Karpas-422 (cell line): ENCODE measurements around the gene SLC15A3. TPM values are rescaled to one million over a fixed set of nuclear protein-coding genes. Genes with fewer than 3 reads are reported as not detected.
A peak's percentile ranks its signal among the peaks of the same experiment; 100 is the strongest.

Experiments
- DNase-seq: peaks from one replicate; pipeline ENCODE4 v3.0.0-alpha.2; 2015
- H2AFZ ChIP-seq: fragments of 200-600 bp; sonication (generic); 2 replicates; pipeline ENCODE4 v1.6.1; 2014; ENCODE audit warnings: antibody characterized with exemption, low read length, mixed read lengths
- H3K27ac ChIP-seq: fragments of 200-600 bp; sonication (generic); 2 replicates; pipeline ENCODE4 v1.5.1; 2014; ENCODE audit warnings: mild to moderate bottlenecking, low read length, moderate library complexity
- H3K27me3 ChIP-seq: fragments of 200-600 bp; sonication (generic); 2 replicates; pipeline ENCODE4 v1.6.1; 2014; ENCODE audit warnings: low read length, mixed read lengths
- H3K36me3 ChIP-seq: fragments of 200-600 bp; sonication (generic); 2 replicates; pipeline ENCODE4 v1.6.1; 2014; ENCODE audit warnings: low read length, mixed read lengths; ENCODE audit not compliant: insufficient read depth
- H3K4me1 ChIP-seq: fragments of 200-600 bp; sonication (generic); 2 replicates; pipeline ENCODE4 v1.6.1; 2014; ENCODE audit warnings: mild to moderate bottlenecking, low read length, mixed read lengths
- H3K4me2 ChIP-seq: fragments of 200-600 bp; sonication (generic); 2 replicates; pipeline ENCODE4 v1.6.1; 2014; ENCODE audit warnings: low read length, low read depth, mild to moderate bottlenecking; ENCODE audit not compliant: poor library complexity, severe bottlenecking
- H3K4me3 ChIP-seq: fragments of 200-600 bp; sonication (generic); 2 replicates; pipeline ENCODE4 v1.5.1; 2014; ENCODE audit warnings: mild to moderate bottlenecking, antibody characterized with exemption, low read length, mixed read lengths
- H3K79me2 ChIP-seq: fragments of 200-600 bp; sonication (generic); 2 replicates; pipeline ENCODE4 v1.6.1; 2014; ENCODE audit warnings: mild to moderate bottlenecking, low read length, mixed read lengths
- H3K9ac ChIP-seq: fragments of 200-600 bp; sonication (generic); 2 replicates; pipeline ENCODE4 v1.6.0; 2014; ENCODE audit warnings: low read length
- H3K9me2 ChIP-seq: fragments of 200-600 bp; sonication (generic), shearing (Covaris generic); replicated peaks from 2 replicates; pipeline ENCODE4 v1.6.0; 2014; ENCODE audit warnings: mild to moderate bottlenecking, low read length, moderate library complexity; ENCODE audit not compliant: insufficient read depth
- H3K9me3 ChIP-seq: fragments of 300-700, 200-600 bp; sonication (generic); 2 replicates; pipeline ENCODE4 v1.6.1; 2014; ENCODE audit warnings: low read length, mixed read lengths
- H4K20me1 ChIP-seq: fragments of 200-600 bp; sonication (generic); 2 replicates; pipeline ENCODE4 v1.6.1; 2014; ENCODE audit warnings: mild to moderate bottlenecking, antibody characterized with exemption, low read length, low read depth; ENCODE audit not compliant: insufficient read depth
- total RNA-seq: library from RNA; depleted of rRNA; stranded (reverse); fragments of >200 nt; shearing (Covaris generic); gene quantifications from 2 replicates; pipeline ENCODE4 v1.2.3, GENCODE V29; 2014; ENCODE audit warnings: low replicate concordance

SLC15A3 gene
- total RNA-seq, 1 experiment from 2014 or later, result 64.7 TPM

- no peak overlapping the region for H3K4me2 ChIP-seq
- no peaks in the 10 kb centered on the region for H3K9me2 ChIP-seq
- H2AFZ ChIP-seq, result no peak overlapping the region
- no peaks in the 10 kb centered on the region for H4K20me1 ChIP-seq
- no peaks in the 10 kb centered on the region for H3K79me2 ChIP-seq
- no peaks in the 10 kb centered on the region for H3K36me3 ChIP-seq
- no peaks in the 10 kb centered on the region for H3K27me3 ChIP-seq
- H3K9me3 ChIP-seq, result no peaks in the 10 kb centered on the region
- peaks cover 41% of the 10 kb centered on the region for H3K4me1 ChIP-seq
- H3K9ac ChIP-seq, result no peak overlapping the region
- H3K4me3 ChIP-seq, result no peak overlapping the region
- H3K27ac ChIP-seq, result no peak overlapping the region
- DNase-seq, result no peak
Observed at GRCh38 chr11:60927061-60927592, 24.8 kb downstream of the SLC15A3 start.

GRCh38 chr11:60926500-60926899 is 25.5 kb downstream of the SLC15A3 start:
- H3K36me3 ChIP-seq, result no peaks in the 10 kb centered on the region
- H3K9me2 ChIP-seq, result no peaks in the 10 kb centered on the region
- H3K4me3 ChIP-seq, result no peak overlapping the region
- H3K4me2 ChIP-seq, result no peak overlapping the region
- no peaks in the 10 kb centered on the region for H4K20me1 ChIP-seq
- no peaks in the 10 kb centered on the region for H3K79me2 ChIP-seq
- no peak overlapping the region for H3K9ac ChIP-seq
- peaks cover 34% of the 10 kb centered on the region for H3K4me1 ChIP-seq
- no peaks in the 10 kb centered on the region for H3K9me3 ChIP-seq
- no peaks in the 10 kb centered on the region for H3K27me3 ChIP-seq
- H3K27ac ChIP-seq, result no peak overlapping the region
- no peak for DNase-seq
- H2AFZ ChIP-seq, result no peak overlapping the region

GRCh38 chr11:60925868-60926267 is 26.1 kb downstream of the SLC15A3 start:
- no peaks in the 10 kb centered on the region for H3K9me2 ChIP-seq
- no peak overlapping the region for H3K27ac ChIP-seq
- H3K9me3 ChIP-seq, result no peaks in the 10 kb centered on the region
- no peak for DNase-seq
- H3K4me1 ChIP-seq, result peaks cover 28% of the 10 kb centered on the region
- H3K4me3 ChIP-seq, result no peak overlapping the region
- H3K9ac ChIP-seq, result no peak overlapping the region
- H3K4me2 ChIP-seq, result no peak overlapping the region
- no peaks in the 10 kb centered on the region for H3K79me2 ChIP-seq
- no peaks in the 10 kb centered on the region for H3K27me3 ChIP-seq
- H2AFZ ChIP-seq, result no peak overlapping the region
- H4K20me1 ChIP-seq, result no peaks in the 10 kb centered on the region
- H3K36me3 ChIP-seq, result no peaks in the 10 kb centered on the region

- Histone ChIP-seq H3K27ac (no peak overlapping the region), H4K20me1 (no peaks in the 10 kb centered on the region), H3K9me2 (no peaks in the 10 kb centered on the region), H3K9ac (peak overlapping the region; percentile 62), H3K4me1 (peaks cover 27% of the 10 kb centered on the region), H3K79me2 (no peaks in the 10 kb centered on the region), H3K27me3 (no peaks in the 10 kb centered on the region), H3K4me2 (peak overlapping the region; percentile 62), H3K4me3 (peak overlapping the region; percentile 64; the same call in 1 of the 2 replicates), H3K9me3 (no peaks in the 10 kb centered on the region), H3K36me3 (peaks cover 6% of the 10 kb centered on the region), H2AFZ (no peak overlapping the region; the same call in 1 of the 2 replicates)
- DNase-seq, result no peak
Observed at GRCh38 chr11:60924906-60925853, 26.8 kb downstream of the SLC15A3 start.

GRCh38 chr11:60924110-60924905 is 27.7 kb downstream of the SLC15A3 start, which contains the start of gene TMEM132A:
TMEM132A (plus strand) TSS chr11:60924460; CDS start chr11:60924634, 174 bp downstream.
- no peaks in the 10 kb centered on the region for H3K9me2 ChIP-seq
- peak within 1 kb of the TSS; percentile 62 for H3K4me2 ChIP-seq
- H3K36me3 ChIP-seq, result peaks cover 14% of the 10 kb centered on the region
- H4K20me1 ChIP-seq, result no peaks in the 10 kb centered on the region
- H2AFZ ChIP-seq, result no peak within 1 kb of the TSS; the same call in 1 of the 2 replicates
- H3K27ac ChIP-seq, result no peak within 1 kb of the TSS
- no peaks in the 10 kb centered on the region for H3K27me3 ChIP-seq
- H3K4me3 ChIP-seq, result peak within 1 kb of the TSS; percentile 64
- no peaks in the 10 kb centered on the region for H3K9me3 ChIP-seq
- DNase-seq, result no peak
- H3K9ac ChIP-seq, result peak within 1 kb of the TSS; percentile 62
- peaks cover 33% of the 10 kb centered on the region for H3K4me1 ChIP-seq
- no peaks in the 10 kb centered on the region for H3K79me2 ChIP-seq

- Histone ChIP-seq H3K9me3 (no peaks in the 10 kb centered on the region), H4K20me1 (no peaks in the 10 kb centered on the region), H3K9ac (peak overlapping the region; percentile 62), H3K27me3 (no peaks in the 10 kb centered on the region), H3K9me2 (no peaks in the 10 kb centered on the region), H3K4me1 (peaks cover 38% of the 10 kb centered on the region), H3K4me3 (peak overlapping the region; percentile 64), H2AFZ (no peak overlapping the region), H3K4me2 (peak overlapping the region; percentile 62), H3K27ac (no peak overlapping the region), H3K79me2 (peaks cover 2% of the 10 kb centered on the region), H3K36me3 (peaks cover 14% of the 10 kb centered on the region)
- DNase-seq, result no peak
Observed at GRCh38 chr11:60923800-60924109, 28.2 kb downstream of the SLC15A3 start.

- Histone ChIP-seq H2AFZ (no peak overlapping the region), H3K4me1 (peaks cover 43% of the 10 kb centered on the region), H3K27ac (no peak overlapping the region), H3K27me3 (no peaks in the 10 kb centered on the region), H3K4me3 (no peak overlapping the region), H4K20me1 (no peaks in the 10 kb centered on the region), H3K36me3 (peaks cover 14% of the 10 kb centered on the region), H3K9ac (no peak overlapping the region), H3K79me2 (peaks cover 5% of the 10 kb centered on the region), H3K4me2 (no peak overlapping the region), H3K9me3 (no peaks in the 10 kb centered on the region), H3K9me2 (no peaks in the 10 kb centered on the region)
- DNase-seq, result no peak
Observed at GRCh38 chr11:60923326-60923725, 28.6 kb downstream of the SLC15A3 start.

- Histone ChIP-seq H3K27me3 (no peaks in the 10 kb centered on the region), H4K20me1 (no peaks in the 10 kb centered on the region), H3K4me1 (peaks cover 47% of the 10 kb centered on the region), H3K9me3 (no peaks in the 10 kb centered on the region), H3K4me3 (no peak overlapping the region), H3K36me3 (peaks cover 14% of the 10 kb centered on the region), H3K4me2 (no peak overlapping the region), H3K9ac (no peak overlapping the region), H3K79me2 (peaks cover 9% of the 10 kb centered on the region), H3K27ac (no peak overlapping the region), H3K9me2 (no peaks in the 10 kb centered on the region), H2AFZ (no peak overlapping the region)
- no peak for DNase-seq
Observed at GRCh38 chr11:60922906-60923305, 29.1 kb downstream of the SLC15A3 start.
